WTC11 (cell line): ENCODE data around the gene KCNJ11. TPM values are rescaled to one million over a fixed set of nuclear protein-coding genes. Genes with fewer than 3 reads are reported as not detected.

Experiments used
- ATAC-seq: fragments of 200-7000 bp; cut with Tn5 transposase; 2 replicates; pipeline ENCODE4 v1.10.0; 2021; ENCODE audit warnings: mild to moderate bottlenecking, moderate library complexity
- CTCF ChIA-PET: fragments of 300-600 bp; sonication (Branson Sonifier 250); formaldehyde crosslinking; loops from one replicate; lab custom pipeline; 2021; ENCODE audit warnings: antibody characterized with exemption; lab: Charles Lee
- POLR2A ChIA-PET: fragments of 350-600 bp; sonication (Branson Sonifier 250); formaldehyde crosslinking; loops from one replicate; lab custom pipeline; 2021; ENCODE audit warnings: antibody characterized with exemption; lab: Charles Lee
- DNase-seq: peaks from one replicate; pipeline ENCODE4 v3.0.0; 2021; ENCODE audit warnings: low spot score
- H3K27ac Mint-ChIP-seq: 2 replicates; pipeline ENCODE4 v1.8.0; 2021; ENCODE audit warnings: mixed read lengths
- H3K27me3 Mint-ChIP-seq: 2 replicates; pipeline ENCODE4 v1.8.0; 2021; ENCODE audit warnings: low read depth, mild to moderate bottlenecking, moderate library complexity, mixed read lengths
- H3K36me3 Mint-ChIP-seq: 2 replicates; pipeline ENCODE4 v1.8.0; 2021; ENCODE audit warnings: mixed read lengths
- H3K4me1 Mint-ChIP-seq: 2 replicates; pipeline ENCODE4 v1.8.0; 2022; ENCODE audit warnings: mixed read lengths
- H3K4me3 Mint-ChIP-seq: 2 replicates; pipeline ENCODE4 v1.8.0; 2021; ENCODE audit warnings: mild to moderate bottlenecking, moderate library complexity, mixed read lengths
- H3K9me3 Mint-ChIP-seq: 2 replicates; pipeline ENCODE4 v1.8.0; 2021; ENCODE audit warnings: mixed read lengths
- ATF1 ChIP-seq: sonication (generic); formaldehyde crosslinking; IDR thresholded peaks from 2 replicates; pipeline ENCODE4 v1.8.1; 2023; ENCODE audit warnings: mild to moderate bottlenecking, moderate library complexity, missing genetic modification reagents
- CREB1 ChIP-seq: sonication (generic); formaldehyde crosslinking; IDR thresholded peaks from 2 replicates; pipeline ENCODE4 v1.8.0; 2023; ENCODE audit warnings: mild to moderate bottlenecking, missing genetic modification reagents
- ETV6 ChIP-seq: sonication (generic); formaldehyde crosslinking; IDR thresholded peaks from 2 replicates; pipeline ENCODE4 v1.8.1; 2022; ENCODE audit warnings: mild to moderate bottlenecking, missing genetic modification reagents
- FOXP1 ChIP-seq: sonication (generic); formaldehyde crosslinking; IDR thresholded peaks from 2 replicates; pipeline ENCODE4 v1.8.0; 2022; ENCODE audit warnings: missing genetic modification reagents, mild to moderate bottlenecking, moderate library complexity, borderline replicate concordance
- HMGA2 ChIP-seq: fragments of 250-450 bp; sonication (Bioruptor Pico); IDR thresholded peaks from 2 replicates; pipeline ENCODE4 v1.4.0; 2021; ENCODE audit warnings: mild to moderate bottlenecking, moderate library complexity
- NR3C1 ChIP-seq: sonication (generic); formaldehyde crosslinking; conservative IDR thresholded peaks from 2 replicates; pipeline ENCODE4 v1.8.1; 2023; ENCODE audit warnings: low read depth, mild to moderate bottlenecking, missing genetic modification reagents
- OVOL2 ChIP-seq: fragments of 250-450 bp; sonication (Bioruptor Pico); IDR thresholded peaks from 2 replicates; pipeline ENCODE4 v1.9.0; 2021; ENCODE audit warnings: mild to moderate bottlenecking, borderline replicate concordance
- RORB ChIP-seq: fragments of 250-450 bp; sonication (Bioruptor Pico); IDR thresholded peaks from 2 replicates; pipeline ENCODE4 v1.9.0; 2021; ENCODE audit warnings: mild to moderate bottlenecking
- SMAD4 ChIP-seq: sonication (generic); formaldehyde crosslinking; IDR thresholded peaks from 2 replicates; pipeline ENCODE4 v1.8.0; 2022; ENCODE audit warnings: mild to moderate bottlenecking, missing genetic modification reagents
- TEAD1 ChIP-seq: sonication (generic); formaldehyde crosslinking; IDR thresholded peaks from 2 replicates; pipeline ENCODE4 v1.8.0; 2022; ENCODE audit warnings: mild to moderate bottlenecking, missing genetic modification reagents
- TEAD4 ChIP-seq: sonication (generic); formaldehyde crosslinking; IDR thresholded peaks from 2 replicates; pipeline ENCODE4 v1.8.0; 2022; ENCODE audit warnings: mild to moderate bottlenecking, missing genetic modification reagents
- ZNF121 ChIP-seq: sonication (generic); formaldehyde crosslinking; IDR thresholded peaks from 2 replicates; pipeline ENCODE4 v1.8.0; 2023; ENCODE audit warnings: missing genetic modification reagents
- ZNF138 ChIP-seq: sonication (generic); formaldehyde crosslinking; conservative IDR thresholded peaks from 2 replicates; pipeline ENCODE4 v1.8.1; 2022; ENCODE audit warnings: mild to moderate bottlenecking, moderate library complexity, missing genetic modification reagents
- ZNF232 ChIP-seq: sonication (generic); formaldehyde crosslinking; IDR thresholded peaks from 2 replicates; pipeline ENCODE4 v1.8.0; 2022; ENCODE audit warnings: mild to moderate bottlenecking, missing genetic modification reagents
- ZNF263 ChIP-seq: sonication (generic); formaldehyde crosslinking; IDR thresholded peaks from 2 replicates; pipeline ENCODE4 v1.8.1; 2022; ENCODE audit warnings: low read depth, mild to moderate bottlenecking, moderate library complexity, missing genetic modification reagents
- ZNF416 ChIP-seq: fragments of 250-450 bp; sonication (Bioruptor Pico); IDR thresholded peaks from 2 replicates; pipeline ENCODE4 v1.9.0; 2021; ENCODE audit warnings: mild to moderate bottlenecking, inconsistent platforms
- total RNA-seq: library from RNA; stranded (reverse); gene quantifications from 3 replicates; pipeline ENCODE4 v1.2.3, GENCODE V29; 2021
- TF ChIP-seq, protein P1 (sequence below): sonication (generic); formaldehyde crosslinking; IDR thresholded peaks from 2 replicates; pipeline ENCODE4 v1.8.1; 2022; ENCODE audit warnings: missing genetic modification reagents, borderline replicate concordance
- TF ChIP-seq, protein P2 (sequence below): fragments of 250-450 bp; sonication (Bioruptor Pico); conservative IDR thresholded peaks from 2 replicates; pipeline ENCODE4 v1.9.0; 2021; ENCODE audit warnings: mild to moderate bottlenecking
- TF ChIP-seq, protein P3 (sequence below): sonication (generic); formaldehyde crosslinking; IDR thresholded peaks from 2 replicates; pipeline ENCODE4 v1.8.0; 2022; ENCODE audit warnings: mild to moderate bottlenecking, missing genetic modification reagents
- TF ChIP-seq, protein P4 (sequence below): sonication (generic); formaldehyde crosslinking; IDR thresholded peaks from 2 replicates; pipeline ENCODE4 v1.8.0; 2022; ENCODE audit warnings: mild to moderate bottlenecking, missing genetic modification reagents
- TF ChIP-seq, protein P5 (sequence below): sonication (generic); formaldehyde crosslinking; IDR thresholded peaks from 2 replicates; pipeline ENCODE4 v1.8.1; 2023; ENCODE audit warnings: mild to moderate bottlenecking, missing genetic modification reagents, borderline replicate concordance

Gene KCNJ11
- total RNA-seq, 1 experiment from 2014 or later, result 8.2 TPM

DNA sequence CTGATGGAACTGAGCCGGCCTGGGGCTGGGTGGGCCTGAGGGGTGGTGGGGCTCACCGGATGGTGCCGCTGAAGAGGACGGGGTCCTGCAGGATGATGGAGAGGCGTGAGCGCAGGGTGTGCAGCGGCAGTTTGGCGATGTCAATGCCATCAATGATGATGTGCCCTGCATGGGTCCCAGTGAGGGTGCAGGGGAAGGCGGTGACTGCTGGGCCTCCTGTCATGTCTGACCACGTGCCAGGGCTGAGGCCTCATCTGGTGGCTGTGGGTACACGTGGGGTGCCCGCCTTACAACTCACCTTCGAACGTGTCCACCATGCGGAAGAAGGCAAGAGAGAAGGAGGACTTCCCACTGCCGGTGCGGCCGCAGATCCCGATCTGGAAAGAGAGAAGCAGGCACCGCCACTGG lies 7.1 kb upstream of the KCNJ11 start:
- ChIA-PET POLR2A (no interaction called here), CTCF (interaction anchor here (0.6 to 1.2 kb wide), 2 partner anchors 111 to 132 kb away, joined by 3 to 6 read pairs; no protein-coding TSS in a partner anchor)
- DNase-seq (no peak), ATAC-seq (no peak)
- H3K4me3 Mint-ChIP-seq, result no peak overlapping the region
- H3K4me1 Mint-ChIP-seq, result no peaks in the 10 kb centered on the region
- H3K27me3 Mint-ChIP-seq, result peaks cover 7% of the 10 kb centered on the region; the same call in 1 of the 2 replicates
- H3K36me3 Mint-ChIP-seq, result no peaks in the 10 kb centered on the region
- TF ChIP-seq, protein P1, sequence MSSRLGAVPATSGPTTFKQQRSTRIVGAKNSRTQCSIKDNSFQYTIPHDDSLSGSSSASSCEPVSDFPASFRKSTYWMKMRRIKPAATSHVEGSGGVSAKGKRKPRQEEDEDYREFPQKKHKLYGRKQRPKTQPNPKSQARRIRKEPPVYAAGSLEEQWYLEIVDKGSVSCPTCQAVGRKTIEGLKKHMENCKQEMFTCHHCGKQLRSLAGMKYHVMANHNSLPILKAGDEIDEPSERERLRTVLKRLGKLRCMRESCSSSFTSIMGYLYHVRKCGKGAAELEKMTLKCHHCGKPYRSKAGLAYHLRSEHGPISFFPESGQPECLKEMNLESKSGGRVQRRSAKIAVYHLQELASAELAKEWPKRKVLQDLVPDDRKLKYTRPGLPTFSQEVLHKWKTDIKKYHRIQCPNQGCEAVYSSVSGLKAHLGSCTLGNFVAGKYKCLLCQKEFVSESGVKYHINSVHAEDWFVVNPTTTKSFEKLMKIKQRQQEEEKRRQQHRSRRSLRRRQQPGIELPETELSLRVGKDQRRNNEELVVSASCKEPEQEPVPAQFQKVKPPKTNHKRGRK, result no peak
- TF ChIP-seq, protein P2, sequence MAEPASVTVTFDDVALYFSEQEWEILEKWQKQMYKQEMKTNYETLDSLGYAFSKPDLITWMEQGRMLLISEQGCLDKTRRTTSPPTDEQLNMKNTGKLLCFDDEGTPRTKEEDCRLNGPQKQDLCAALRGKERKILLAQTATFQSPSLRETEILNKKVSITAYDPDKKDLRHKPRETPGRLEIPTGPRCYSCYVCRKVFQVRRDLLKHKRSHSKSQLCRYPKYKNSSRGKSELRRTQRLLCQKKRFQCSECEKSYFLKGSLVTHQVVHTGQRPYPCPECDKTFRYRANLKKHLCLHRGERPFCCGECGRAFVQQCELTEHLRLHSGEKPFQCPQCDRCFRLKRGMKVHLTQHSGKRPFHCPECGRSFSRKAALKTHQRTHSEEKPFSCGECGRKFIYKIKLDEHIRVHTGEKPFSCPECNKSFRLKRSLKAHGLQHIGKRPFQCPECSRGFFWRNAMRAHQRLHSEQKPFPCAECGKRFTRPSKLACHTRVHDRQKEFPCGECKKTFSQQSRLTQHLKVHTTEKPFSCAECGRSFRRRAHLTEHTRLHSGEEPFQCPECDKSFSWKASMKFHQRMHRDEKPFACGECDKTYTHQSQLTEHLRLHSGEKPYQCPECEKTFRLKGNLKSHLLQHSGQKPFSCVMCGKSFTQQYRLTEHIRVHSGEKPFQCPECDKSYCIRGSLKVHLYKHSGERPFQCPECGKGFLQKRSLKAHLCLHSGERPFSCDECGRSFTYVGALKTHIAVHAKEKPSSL (CRISPR knock-in tag), result no peak
- TF ChIP-seq OVOL2 (CRISPR knock-in tag) (no peak), HMGA2 (CRISPR knock-in tag) (no peak)
- TF ChIP-seq, protein P3, sequence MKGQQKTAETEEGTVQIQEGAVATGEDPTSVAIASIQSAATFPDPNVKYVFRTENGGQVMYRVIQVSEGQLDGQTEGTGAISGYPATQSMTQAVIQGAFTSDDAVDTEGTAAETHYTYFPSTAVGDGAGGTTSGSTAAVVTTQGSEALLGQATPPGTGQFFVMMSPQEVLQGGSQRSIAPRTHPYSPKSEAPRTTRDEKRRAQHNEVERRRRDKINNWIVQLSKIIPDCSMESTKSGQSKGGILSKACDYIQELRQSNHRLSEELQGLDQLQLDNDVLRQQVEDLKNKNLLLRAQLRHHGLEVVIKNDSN, result no peak
- TF ChIP-seq, all 79 proteins: peak for 0
- Mint-ChIP-seq H3K27ac (no peak overlapping the region), H3K9me3 (no peaks in the 10 kb centered on the region)

DNA sequence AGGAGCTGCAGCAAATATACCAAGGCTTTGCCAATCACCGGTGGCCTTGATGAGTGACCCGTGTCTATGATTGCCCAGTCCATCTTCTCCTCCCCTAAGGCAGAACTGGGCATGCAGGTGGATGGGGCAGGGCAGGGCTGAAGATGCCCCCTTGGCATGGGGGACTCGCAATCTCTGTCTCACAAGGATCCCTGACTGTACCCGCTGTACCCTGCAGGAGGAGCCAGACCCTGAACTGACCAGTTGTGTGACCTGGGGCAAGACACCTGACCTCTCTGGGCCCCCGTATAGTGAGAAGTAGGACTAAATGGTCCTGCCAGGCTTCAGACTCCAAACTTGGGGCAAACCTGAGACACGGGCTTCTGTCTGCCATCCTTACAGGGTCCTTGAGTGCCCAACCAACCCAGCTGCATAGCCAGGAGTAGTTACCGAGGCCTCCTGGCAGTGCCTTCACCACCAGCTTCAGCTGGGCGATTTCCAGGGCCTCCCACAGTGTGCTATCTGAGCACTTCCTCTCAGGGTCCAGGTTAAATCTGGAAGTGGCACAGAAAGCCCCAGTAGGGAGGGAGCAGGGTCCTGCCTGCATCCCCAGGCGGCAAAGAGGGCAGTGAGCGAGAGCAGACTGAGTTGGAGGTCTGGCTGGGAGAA lies 6.4 kb upstream of the KCNJ11 start:
- H3K27ac Mint-ChIP-seq, result no peak overlapping the region
- no peak overlapping the region for H3K4me3 Mint-ChIP-seq
- ATAC-seq (peak; percentile 41), DNase-seq (no peak)
- POLR2A ChIA-PET, result no interaction called here
- no peak for TF ChIP-seq SMAD4 (CRISPR knock-in tag)
- no peak for TF ChIP-seq ZNF263 (CRISPR knock-in tag)
- TF ChIP-seq, protein P1, result no peak
- TF ChIP-seq FOXP1 (CRISPR knock-in tag), result no peak
- no peak for TF ChIP-seq RORB (CRISPR knock-in tag)
- no peak for TF ChIP-seq ZNF121 (CRISPR knock-in tag)
- TF ChIP-seq NR3C1 (CRISPR knock-in tag), result no peak
- TF ChIP-seq ZNF232 (CRISPR knock-in tag), result no peak
- no peak for TF ChIP-seq CREB1
- TF ChIP-seq ZNF138, result no peak
- no peak for TF ChIP-seq ETV6 (CRISPR knock-in tag)
- TF ChIP-seq TEAD4 (CRISPR knock-in tag), result no peak
- H3K27me3 Mint-ChIP-seq, result peaks cover 13% of the 10 kb centered on the region
- no peaks in the 10 kb centered on the region for H3K36me3 Mint-ChIP-seq
- CTCF ChIA-PET, result interaction anchor here (0.6 to 1.9 kb wide), 4 partner anchors 11 to 133 kb away, joined by 3 to 6 read pairs (median 6); partner anchors contain the start of gene ABCC8
- no peaks in the 10 kb centered on the region for H3K9me3 Mint-ChIP-seq
- H3K4me1 Mint-ChIP-seq, result peaks cover 6% of the 10 kb centered on the region

DNA sequence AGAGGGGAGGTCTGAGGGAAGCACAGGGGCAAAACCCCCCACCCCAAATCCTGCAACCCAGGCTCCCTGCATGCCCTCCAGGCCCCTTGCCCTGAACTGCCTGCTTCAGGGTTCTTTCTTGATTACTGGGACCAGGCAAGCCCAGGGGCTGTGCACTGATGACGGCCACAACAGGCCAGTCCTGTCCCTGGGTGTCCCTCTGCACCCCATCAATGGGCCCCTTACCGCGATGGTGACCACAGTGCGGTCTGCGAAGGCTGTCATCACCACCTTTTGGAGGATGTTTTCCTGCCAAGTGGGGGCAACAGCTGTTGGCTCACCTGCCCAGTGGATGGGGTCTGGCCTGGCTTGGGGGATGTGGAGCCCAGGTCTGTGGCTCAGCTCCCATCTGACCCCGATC lies 5.0 kb upstream of the KCNJ11 start:
- H3K36me3 Mint-ChIP-seq, result no peaks in the 10 kb centered on the region
- H3K9me3 Mint-ChIP-seq, result no peaks in the 10 kb centered on the region
- H3K27ac Mint-ChIP-seq, result no peak overlapping the region
- TF ChIP-seq ATF1 (no peak), TEAD1 (no peak), ZNF416 (CRISPR knock-in tag) (no peak)
- TF ChIP-seq, protein P4, sequence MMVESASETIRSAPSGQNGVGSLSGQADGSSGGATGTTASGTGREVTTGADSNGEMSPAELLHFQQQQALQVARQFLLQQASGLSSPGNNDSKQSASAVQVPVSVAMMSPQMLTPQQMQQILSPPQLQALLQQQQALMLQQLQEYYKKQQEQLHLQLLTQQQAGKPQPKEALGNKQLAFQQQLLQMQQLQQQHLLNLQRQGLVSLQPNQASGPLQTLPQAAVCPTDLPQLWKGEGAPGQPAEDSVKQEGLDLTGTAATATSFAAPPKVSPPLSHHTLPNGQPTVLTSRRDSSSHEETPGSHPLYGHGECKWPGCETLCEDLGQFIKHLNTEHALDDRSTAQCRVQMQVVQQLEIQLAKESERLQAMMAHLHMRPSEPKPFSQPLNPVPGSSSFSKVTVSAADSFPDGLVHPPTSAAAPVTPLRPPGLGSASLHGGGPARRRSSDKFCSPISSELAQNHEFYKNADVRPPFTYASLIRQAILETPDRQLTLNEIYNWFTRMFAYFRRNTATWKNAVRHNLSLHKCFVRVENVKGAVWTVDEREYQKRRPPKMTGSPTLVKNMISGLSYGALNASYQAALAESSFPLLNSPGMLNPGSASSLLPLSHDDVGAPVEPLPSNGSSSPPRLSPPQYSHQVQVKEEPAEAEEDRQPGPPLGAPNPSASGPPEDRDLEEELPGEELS (CRISPR knock-in tag), result no peak
- TF ChIP-seq, protein P5, sequence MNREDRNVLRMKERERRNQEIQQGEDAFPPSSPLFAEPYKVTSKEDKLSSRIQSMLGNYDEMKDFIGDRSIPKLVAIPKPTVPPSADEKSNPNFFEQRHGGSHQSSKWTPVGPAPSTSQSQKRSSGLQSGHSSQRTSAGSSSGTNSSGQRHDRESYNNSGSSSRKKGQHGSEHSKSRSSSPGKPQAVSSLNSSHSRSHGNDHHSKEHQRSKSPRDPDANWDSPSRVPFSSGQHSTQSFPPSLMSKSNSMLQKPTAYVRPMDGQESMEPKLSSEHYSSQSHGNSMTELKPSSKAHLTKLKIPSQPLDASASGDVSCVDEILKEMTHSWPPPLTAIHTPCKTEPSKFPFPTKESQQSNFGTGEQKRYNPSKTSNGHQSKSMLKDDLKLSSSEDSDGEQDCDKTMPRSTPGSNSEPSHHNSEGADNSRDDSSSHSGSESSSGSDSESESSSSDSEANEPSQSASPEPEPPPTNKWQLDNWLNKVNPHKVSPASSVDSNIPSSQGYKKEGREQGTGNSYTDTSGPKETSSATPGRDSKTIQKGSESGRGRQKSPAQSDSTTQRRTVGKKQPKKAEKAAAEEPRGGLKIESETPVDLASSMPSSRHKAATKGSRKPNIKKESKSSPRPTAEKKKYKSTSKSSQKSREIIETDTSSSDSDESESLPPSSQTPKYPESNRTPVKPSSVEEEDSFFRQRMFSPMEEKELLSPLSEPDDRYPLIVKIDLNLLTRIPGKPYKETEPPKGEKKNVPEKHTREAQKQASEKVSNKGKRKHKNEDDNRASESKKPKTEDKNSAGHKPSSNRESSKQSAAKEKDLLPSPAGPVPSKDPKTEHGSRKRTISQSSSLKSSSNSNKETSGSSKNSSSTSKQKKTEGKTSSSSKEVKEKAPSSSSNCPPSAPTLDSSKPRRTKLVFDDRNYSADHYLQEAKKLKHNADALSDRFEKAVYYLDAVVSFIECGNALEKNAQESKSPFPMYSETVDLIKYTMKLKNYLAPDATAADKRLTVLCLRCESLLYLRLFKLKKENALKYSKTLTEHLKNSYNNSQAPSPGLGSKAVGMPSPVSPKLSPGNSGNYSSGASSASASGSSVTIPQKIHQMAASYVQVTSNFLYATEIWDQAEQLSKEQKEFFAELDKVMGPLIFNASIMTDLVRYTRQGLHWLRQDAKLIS, result no peak
- no peak overlapping the region for H3K4me3 Mint-ChIP-seq
- ChIA-PET POLR2A (no interaction called here), CTCF (interaction anchor here (0.7 to 3.0 kb wide), 8 partner anchors 9 to 337 kb away, joined by 3 to 16 read pairs (median 5); partner anchors contain the start of gene ABCC8)
- H3K27me3 Mint-ChIP-seq, result peaks cover 14% of the 10 kb centered on the region
- DNase-seq, result no peak
- peaks cover 6% of the 10 kb centered on the region for H3K4me1 Mint-ChIP-seq
- no peak for ATAC-seq
